AG09319 (cell line): Measurements from ENCODE around the gene GYS1.

Experiments used
- DNase-seq: peaks from one replicate; pipeline ENCODE4 v3.0.0-alpha.2; 2010; ENCODE audit warnings: low read depth; ENCODE audit errors: extremely low read depth
- TF ChIP-seq, protein P1 (sequence below): IDR thresholded peaks from 2 replicates; pipeline ENCODE4 v1.5.1; 2011; ENCODE audit warnings: low read depth, mild to moderate bottlenecking, inconsistent platforms, low read length, moderate library complexity

The GYS1 gene

DNA sequence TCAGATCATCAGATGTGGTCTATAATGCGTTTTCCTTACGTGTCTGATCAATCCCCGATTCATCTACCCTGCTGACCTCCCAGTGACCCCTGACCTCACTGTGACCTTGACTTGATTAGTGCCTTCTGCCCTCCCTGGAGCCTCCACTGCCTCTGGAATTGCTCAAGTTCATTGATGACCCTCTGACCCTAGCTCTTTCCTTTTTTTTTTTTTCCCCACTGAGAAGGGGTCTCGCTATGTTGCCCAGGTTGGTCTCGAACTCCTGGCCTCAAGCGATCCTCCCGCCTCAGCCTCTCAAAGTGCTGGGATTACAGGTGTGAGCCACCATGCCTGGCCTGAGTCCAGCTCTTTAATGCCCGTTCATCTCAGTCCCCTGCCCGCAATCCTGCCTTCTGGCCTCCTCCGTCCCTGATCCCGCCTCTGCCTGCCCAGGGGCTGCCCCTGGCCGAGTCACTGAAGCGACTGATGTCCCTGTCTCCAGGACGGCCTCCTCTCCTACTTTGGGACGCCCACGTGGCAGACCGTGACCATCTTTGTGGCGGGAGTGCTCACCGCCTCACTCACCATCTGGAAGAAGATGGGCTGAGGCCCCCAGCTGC lies 32.0 kb downstream of the GYS1 start:
- TF ChIP-seq, protein P1, sequence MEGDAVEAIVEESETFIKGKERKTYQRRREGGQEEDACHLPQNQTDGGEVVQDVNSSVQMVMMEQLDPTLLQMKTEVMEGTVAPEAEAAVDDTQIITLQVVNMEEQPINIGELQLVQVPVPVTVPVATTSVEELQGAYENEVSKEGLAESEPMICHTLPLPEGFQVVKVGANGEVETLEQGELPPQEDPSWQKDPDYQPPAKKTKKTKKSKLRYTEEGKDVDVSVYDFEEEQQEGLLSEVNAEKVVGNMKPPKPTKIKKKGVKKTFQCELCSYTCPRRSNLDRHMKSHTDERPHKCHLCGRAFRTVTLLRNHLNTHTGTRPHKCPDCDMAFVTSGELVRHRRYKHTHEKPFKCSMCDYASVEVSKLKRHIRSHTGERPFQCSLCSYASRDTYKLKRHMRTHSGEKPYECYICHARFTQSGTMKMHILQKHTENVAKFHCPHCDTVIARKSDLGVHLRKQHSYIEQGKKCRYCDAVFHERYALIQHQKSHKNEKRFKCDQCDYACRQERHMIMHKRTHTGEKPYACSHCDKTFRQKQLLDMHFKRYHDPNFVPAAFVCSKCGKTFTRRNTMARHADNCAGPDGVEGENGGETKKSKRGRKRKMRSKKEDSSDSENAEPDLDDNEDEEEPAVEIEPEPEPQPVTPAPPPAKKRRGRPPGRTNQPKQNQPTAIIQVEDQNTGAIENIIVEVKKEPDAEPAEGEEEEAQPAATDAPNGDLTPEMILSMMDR, result no peak
- no peak for DNase-seq

GRCh38 chr19:48959341-48960239 lies 33.5 kb downstream of the GYS1 start:
- TF ChIP-seq, protein P1, result no peak
- no peak for DNase-seq

DNA sequence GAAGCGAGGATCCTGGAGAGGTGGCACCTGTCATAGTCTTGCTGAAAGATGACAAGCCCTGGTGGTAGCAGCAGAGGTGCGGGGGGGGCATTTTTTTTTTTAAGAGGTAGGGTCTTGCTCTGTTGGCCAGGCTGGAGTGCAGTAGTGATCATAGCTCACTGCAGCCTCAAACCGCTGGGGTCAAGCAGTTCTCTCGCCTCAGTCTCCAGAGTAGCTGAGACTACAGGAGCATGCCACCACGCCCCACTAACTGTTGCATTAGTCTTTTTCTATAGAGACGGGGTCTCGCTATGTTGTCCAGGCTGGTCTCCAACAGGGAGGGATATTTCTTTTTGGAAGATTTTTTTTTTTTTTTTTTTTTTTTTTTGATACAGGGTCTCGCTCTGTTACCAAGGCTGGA lies 35.1 kb downstream of the GYS1 start:
- TF ChIP-seq, protein P1, result no peak
- DNase-seq, result no peak

DNA sequence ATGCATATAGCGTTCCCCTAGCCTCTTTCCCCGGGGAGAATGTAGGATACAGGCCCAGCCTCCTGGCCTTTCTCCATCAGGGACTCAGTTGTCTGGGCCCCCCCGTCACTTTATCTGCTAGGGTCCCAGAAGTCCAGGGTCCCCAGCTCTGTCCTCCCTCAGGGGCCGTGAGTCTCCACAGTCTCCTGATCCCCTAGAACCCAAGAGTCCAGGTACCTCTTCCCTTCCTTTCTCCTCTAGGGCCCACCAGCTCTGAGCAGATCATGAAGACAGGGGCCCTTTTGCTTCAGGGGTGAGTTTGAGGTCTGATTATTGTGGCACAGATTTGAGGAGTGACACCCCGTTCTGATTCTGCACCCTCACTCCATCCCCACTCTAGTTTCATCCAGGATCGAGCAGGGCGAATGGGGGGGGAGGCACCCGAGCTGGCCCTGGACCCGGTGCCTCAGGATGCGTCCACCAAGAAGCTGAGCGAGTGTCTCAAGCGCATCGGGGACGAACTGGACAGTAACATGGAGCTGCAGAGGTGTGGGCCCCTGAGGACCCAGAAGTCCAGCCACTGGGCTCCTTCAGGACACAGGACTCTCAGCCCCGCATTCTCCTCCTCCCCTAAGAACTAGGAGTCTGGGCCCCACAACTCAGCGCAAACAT lies 37.7 kb downstream of the GYS1 start:
- TF ChIP-seq, protein P1, result no peak

DNA sequence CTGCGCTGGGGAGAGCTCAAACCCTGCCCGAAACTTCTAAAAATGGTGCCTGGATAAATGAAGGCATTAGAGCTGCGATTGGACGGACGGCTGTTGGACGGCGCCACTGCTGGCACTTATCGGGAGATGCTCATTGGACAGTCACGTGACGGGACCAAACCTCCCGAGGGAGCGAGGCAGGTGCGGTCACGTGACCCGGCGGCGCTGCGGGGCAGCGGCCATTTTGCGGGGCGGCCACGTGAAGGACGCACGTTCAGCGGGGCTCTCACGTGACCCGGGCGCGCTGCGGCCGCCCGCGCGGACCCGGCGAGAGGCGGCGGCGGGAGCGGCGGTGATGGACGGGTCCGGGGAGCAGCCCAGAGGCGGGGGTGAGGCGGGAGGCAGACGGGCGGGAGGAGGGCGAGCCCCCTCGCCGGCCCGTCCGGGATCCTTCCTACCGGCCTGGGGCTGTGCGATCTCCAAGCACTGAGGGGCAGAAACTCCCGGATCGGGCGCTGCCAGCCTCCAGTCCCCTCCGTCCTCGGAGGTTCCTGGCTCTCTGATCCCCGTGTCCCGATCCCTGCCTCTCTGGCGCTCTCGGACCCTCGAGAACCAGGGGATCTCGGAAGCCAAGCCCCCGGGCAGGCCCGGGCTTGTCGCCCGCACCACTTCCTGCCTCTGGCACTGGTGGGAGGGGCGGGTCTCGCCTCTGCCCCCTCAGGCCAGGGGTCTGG lies 38.4 kb downstream of the GYS1 start, which contains the start of gene BAX:
TSS of gene BAX (plus strand) at position 281 of the 713 bp plus-strand sequence. CDS start at position 335, 54 bp downstream.
- DNase-seq, result peak; percentile 86
- TF ChIP-seq, protein P1, result no peak

More for the DNA sequence above, 37.7 kb downstream of the GYS1 start:
- DNase-seq, result no peak

DNA sequence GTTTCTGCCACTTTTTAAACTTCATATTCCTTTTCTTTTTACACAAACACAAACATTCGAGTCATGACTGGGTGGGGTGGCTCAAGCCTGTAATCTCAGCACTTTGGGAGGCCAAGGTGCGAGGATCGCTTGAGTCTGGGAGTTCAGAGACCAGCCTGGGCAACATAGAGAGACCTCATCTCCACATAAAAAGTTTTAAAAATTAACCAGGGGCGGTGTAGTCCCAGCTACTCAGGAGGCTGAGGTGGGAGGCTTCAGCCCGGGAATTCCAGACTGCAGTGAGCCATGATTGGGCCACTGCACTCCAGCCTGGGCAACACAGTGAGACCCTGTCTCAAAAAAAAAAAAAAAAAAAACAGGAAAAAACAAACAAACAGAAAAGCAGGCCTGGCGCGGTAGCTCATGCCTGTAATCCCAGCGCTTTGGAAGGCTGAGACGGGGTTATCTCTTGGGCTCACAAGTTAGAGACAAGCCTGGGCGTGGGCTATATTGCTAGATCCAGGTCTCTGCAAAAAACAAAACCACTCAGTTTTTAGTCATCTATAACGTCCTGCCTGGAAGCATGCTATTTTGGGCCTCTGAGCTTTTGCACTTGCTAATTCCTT lies 39.0 kb downstream of the GYS1 start:
- TF ChIP-seq, protein P1, result no peak
- no peak for DNase-seq
